ENCODE data around the gene TUBGCP3.

DNA sequence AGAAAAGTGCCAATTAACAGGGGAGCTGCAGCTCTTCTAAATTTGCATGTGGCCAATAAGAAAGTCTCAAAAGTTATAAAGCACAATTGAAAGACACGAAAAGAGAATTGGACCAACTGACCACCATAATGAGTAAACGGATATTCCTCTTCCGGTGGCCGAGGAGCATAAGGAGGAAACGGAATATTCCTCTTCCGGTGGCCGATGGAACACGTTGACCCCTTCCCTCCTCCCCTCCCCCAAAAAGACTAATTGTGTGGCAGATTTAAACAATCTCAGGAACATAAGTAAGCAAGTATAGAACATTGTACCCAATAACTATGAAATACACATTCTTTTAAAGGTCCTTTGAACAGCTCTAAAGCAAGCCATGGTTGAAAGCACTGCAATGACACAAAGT, 41.2 kb upstream of the TUBGCP3 start:
- TF ChIP-seq, protein P1, sequence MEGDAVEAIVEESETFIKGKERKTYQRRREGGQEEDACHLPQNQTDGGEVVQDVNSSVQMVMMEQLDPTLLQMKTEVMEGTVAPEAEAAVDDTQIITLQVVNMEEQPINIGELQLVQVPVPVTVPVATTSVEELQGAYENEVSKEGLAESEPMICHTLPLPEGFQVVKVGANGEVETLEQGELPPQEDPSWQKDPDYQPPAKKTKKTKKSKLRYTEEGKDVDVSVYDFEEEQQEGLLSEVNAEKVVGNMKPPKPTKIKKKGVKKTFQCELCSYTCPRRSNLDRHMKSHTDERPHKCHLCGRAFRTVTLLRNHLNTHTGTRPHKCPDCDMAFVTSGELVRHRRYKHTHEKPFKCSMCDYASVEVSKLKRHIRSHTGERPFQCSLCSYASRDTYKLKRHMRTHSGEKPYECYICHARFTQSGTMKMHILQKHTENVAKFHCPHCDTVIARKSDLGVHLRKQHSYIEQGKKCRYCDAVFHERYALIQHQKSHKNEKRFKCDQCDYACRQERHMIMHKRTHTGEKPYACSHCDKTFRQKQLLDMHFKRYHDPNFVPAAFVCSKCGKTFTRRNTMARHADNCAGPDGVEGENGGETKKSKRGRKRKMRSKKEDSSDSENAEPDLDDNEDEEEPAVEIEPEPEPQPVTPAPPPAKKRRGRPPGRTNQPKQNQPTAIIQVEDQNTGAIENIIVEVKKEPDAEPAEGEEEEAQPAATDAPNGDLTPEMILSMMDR (IDR thresholded peaks at IDR 0.05): no peak
- TF ChIP-seq POLR2A (IDR thresholded peaks at IDR 0.05): no peak
